HG03571 (cell line): Measurements from ENCODE around the gene C1QL4.
"Not testable (repeated sequence)": the region's sequence is repeated elsewhere in the genome, so short reads cannot be mapped to it uniquely, and the experiment has no call there.

ENCODE experiments used
- ATAC-seq: cut with Tn5 transposase; IDR thresholded peaks from one replicate; pipeline ENCODE4 v1.9.1; 2021; ENCODE audit not compliant: unreplicated experiment

The C1QL4 gene

GRCh38 chr12:49282740-49283375 is 54.1 kb downstream of the C1QL4 start:
- ATAC-seq, result not testable (repeated sequence)
